Measurements from ENCODE around the gene PNO1. TPM values are rescaled to one million over a fixed set of nuclear protein-coding genes. Genes with fewer than 3 reads are reported as not detected.

PNO1 gene
- total and polyA plus RNA-seq, 2 donors (not counting 3 experiments of a cell fraction or from before 2014, with no cell fraction given): 9.4 to 25.6 TPM

DNA sequence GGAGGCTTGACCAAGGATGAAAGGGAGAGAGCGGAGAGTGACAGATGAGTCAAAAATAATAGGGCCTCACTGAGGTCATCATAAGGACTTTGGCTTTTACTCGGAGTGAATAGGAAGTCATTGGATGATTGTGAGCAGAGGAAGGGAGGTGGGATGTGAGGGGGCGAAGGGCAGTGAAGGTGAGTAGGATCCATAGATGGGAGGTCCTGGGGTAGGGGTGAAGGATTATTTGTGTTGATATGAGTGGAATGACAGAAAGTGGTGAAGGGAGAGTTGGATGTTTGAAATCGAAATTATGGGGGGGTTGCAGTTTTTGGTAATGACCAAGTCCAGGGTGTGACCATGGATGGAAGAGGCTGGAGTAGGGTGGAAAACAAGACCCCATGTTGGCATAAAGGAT, 14.0 kb downstream of the PNO1 start:
- H3K4me2 ChIP-seq (ENCODE audit: insufficient read depth, low read length): no peak overlapping the region
- no peaks in the 10 kb centered on the region for H4K20me1 ChIP-seq (replicated peaks; ENCODE audit: control insufficient read depth, extremely low read depth, insufficient read depth, low read length)
- H3K36me3 ChIP-seq (ENCODE audit: control insufficient read depth in 2 of 2, extremely low read depth in 1 of 2, insufficient read depth in 2 of 2, low read length in 2 of 2): peaks cover 3 to 17% of the 10 kb centered on the region in 2 experiments
- CTCF ChIA-PET: interaction anchor here (1.2 kb wide), 1 partner anchor 24 kb away, joined by 4 read pairs; no protein-coding TSS in a partner anchor
- no peaks in the 10 kb centered on the region for H3K9me1 ChIP-seq (replicated peaks; ENCODE audit: control insufficient read depth, extremely low read depth, insufficient read depth, low read length)
- H3K4me1 ChIP-seq (ENCODE audit: control insufficient read depth, extremely low read depth, insufficient read depth, low read length): no peaks in the 10 kb centered on the region
- no peaks in the 10 kb centered on the region for H3K27me3 ChIP-seq (ENCODE audit: control insufficient read depth in 2 of 2, insufficient read depth in 2 of 2, low read length in 2 of 2)
- no TSS peak for BruUV-seq (replicated peaks)
- TF ChIP-seq FOS (IDR thresholded peaks at IDR 0.05; ENCODE audit: borderline replicate concordance, insufficient read depth, low read length): no peak
- no peak for TF ChIP-seq POLR2AphosphoS5 (IDR thresholded peaks at IDR 0.05; ENCODE audit: insufficient read depth, low read depth, low read length)
- TF ChIP-seq JUN (IDR thresholded peaks at IDR 0.05; ENCODE audit: borderline replicate concordance, insufficient read depth, insufficient read length, low read depth): no peak
- TF ChIP-seq GATA2 (IDR thresholded peaks at IDR 0.05; ENCODE audit: insufficient read depth, insufficient read length, low read depth, low read length): no peak
- no peak for TF ChIP-seq POLR2A (IDR thresholded peaks at IDR 0.05; ENCODE audit: low read depth, low read length)
- TF ChIP-seq, protein P1, sequence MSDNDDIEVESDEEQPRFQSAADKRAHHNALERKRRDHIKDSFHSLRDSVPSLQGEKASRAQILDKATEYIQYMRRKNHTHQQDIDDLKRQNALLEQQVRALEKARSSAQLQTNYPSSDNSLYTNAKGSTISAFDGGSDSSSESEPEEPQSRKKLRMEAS (IDR thresholded peaks at IDR 0.05; ENCODE audit: insufficient read depth, insufficient read length): no peak
- TF ChIP-seq EZH2 (IDR thresholded peaks at IDR 0.05; ENCODE audit: borderline replicate concordance, low read depth, low read length, severe bottlenecking): no peak
- TF ChIP-seq CTCF (IDR thresholded peaks at IDR 0.05; ENCODE audit: extremely low read depth in 1 of 2, insufficient read depth in 1 of 2, low read depth in 1 of 2, low read length in 2 of 2): no peak
- no peak for TF ChIP-seq MYC (IDR thresholded peaks at IDR 0.05; ENCODE audit: low read depth, low read length)
- peaks cover 5% of the 10 kb centered on the region for H3K79me2 ChIP-seq (ENCODE audit: control insufficient read depth, insufficient read depth, low read length)
- intact Hi-C loops (cut with micrococcal nuclease) (no loop called here), dilution Hi-C loops (cut with MboI; ENCODE audit: extremely low pct_ligation_motif_present, low sequenced_read_pairs) (no loop called here)
- FAIRE-seq (no peak), DNase-seq (ENCODE audit: low read depth, low spot score) (no peak)
- no peak overlapping the region for H2AFZ ChIP-seq (ENCODE audit: low read depth, low read length)
- no peak overlapping the region for H3K4me3 ChIP-seq (replicated peaks in 1 of 3; ENCODE audit: insufficient read depth in 1 of 3, low read depth in 1 of 3, low read length in 3 of 3)
- no peaks in the 10 kb centered on the region for H3K9me3 ChIP-seq (replicated peaks; ENCODE audit: control insufficient read depth, insufficient read depth, low read length)
- POLR2A ChIA-PET: no interaction called here
- H3K9ac ChIP-seq (replicated peaks; ENCODE audit: extremely low read depth, insufficient read depth, low read length): no peak overlapping the region
- no peak overlapping the region for H3K27ac ChIP-seq (ENCODE audit: insufficient read depth, low read depth, low read length)
